ENCODE data around the gene NMT2.
A peak's percentile ranks its signal among the peaks of the same experiment; 100 is the strongest.

NMT2 gene

DNA sequence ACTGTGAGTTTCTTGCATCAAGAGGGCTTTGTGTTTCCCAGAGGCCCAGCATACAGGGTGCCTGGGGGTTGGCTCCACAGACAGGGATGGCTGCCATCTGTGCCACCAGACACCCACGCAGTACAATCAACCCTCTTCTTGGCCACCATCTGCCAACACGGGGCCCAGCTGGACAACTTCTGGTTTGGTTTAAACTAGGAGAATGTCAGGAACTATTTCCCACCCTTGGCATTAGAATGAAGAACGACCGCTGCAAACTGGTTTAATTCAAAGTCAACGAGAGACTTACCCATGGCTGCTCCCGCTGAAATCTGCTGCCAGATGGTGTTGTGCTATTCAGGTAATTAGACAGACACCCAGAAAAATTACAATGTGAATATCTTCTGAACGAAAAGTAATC is 27.8 kb downstream of the NMT2 start:
- no peak for DNase-seq

DNA sequence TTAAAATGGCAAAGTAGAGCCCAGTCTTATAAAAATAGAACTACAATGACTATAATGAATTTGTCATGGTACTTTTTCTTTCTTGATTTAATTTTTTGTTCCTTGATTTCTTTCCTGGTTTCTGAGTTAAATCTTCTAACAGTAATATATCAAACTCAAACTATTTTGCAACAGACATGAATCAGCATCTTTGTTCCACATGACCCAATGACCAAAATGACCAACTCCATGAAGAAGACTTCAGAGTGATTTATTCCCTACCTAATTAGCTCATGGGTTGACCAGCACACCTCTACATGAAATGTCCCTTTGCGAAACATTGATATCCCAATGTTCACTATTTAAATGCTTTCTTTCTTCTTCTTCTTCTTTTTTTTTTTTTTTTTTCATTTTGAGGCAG is 30.9 kb downstream of the NMT2 start:
- DNase-seq: no peak

DNA sequence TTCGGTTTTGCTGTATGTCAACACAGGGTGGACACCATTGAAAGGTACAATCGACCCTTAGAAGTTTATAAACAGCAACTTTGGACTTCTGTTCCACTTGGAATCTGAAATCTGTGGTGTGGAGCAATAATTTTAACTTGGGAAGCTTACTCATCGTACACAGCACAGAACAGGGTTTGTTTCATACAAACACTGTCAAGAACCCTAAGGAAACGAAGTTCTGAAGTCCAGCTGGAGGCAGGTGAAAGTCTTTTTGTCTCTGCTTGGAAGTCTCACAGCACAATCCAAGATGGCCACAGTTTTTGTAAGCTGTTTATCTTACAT is 31.5 kb downstream of the NMT2 start:
- no peak for DNase-seq

DNA sequence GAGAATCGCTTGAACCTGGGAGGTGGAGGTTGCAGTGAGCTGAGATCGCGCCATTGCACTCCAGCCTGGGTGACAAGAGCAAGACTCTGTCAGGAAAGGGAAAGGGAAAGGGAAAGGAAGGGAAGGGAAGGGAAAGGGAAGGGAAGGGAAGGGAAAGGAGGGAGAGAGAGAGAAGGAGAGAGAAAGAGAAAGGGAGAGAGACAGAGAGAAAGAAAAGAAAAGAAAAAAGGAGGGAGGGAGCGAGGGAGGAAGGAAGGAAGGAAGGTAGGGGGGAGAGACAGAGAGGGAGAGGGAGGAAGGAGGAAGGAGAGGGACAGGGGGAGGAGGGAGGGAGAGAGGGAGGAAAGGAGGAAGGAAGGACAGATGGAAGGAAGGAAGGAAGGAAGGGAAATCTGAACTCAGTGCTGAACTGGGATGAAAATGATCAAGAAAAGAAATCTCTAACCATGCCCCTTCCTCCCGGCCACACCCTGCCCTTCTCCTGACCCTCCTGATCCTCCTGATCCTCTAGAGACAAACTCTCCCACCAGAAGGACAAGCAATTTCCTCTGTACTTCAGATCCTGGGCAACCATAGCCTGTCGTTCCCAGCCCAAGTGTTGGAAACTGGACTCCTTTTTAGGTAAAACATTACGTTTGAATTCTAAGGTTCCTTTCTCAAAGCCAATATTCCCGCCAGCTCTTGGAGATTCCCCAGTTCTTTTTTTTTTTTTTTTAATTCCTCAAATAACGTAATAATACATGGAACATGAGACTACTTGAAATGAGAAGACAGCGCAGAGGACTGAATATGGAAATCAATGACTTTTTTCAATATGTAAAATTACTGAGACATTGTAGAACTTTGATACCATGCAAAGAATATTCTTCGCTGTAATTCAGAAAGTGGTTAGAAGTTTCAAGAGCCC is 32.1 kb downstream of the NMT2 start:
- no peak for DNase-seq

DNA sequence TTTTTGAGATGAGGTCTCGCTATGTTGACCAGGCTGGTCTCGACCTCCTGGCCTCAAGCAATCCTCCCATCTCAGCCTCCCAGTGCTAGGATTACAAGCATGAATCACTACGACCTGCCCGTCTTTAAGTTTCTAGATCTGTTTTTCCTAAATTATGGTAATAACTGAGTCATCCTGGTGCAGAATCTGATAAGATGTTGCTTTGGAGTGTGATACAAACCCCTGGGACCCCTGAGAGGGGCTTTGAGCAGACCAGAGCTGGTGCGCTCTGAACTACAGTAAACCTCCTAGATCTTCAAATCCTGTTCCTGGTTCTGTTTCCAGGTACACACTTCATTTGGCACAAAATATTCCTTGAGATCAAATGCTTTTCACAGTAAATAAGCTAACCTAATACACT is 37.2 kb downstream of the NMT2 start:
- no peak for DNase-seq

DNA sequence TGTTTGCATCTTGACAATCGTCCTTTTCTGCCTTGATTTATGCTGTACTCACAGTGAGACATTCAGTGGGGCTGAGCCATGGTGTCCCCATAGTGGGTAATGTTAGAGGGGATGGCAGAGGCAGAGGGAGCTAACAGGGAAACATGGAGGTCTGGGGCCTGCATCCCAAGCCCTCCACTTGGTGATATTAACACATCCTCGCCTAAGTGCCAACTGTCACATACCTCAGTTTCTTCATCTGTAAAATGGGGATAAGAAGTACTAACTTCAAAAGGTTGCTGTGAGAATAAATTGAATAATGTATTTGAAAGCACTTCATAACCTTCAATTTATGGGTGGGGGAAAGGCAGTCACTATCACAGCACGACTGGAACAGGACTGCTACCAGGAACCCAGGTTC is 43.6 kb downstream of the NMT2 start:
- no peak for DNase-seq

DNA sequence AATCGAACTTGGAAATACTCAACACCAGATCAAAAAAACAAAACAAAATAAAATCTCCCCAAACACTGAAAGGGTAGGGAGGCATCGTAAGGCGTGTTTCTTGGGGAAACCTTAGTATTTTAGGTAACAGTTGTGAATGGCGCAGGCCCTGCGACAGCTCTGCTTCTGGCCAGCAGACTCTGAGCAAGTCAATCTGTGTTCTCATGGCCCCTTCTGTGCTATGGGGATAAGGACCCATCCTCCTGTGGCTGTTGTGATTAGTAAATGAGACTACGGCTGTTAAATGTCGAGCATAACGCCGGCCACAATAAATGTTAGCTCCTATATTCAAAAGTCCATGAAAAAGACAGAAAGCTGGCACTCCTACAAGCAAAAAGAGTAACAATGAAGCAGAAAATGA is 44.3 kb downstream of the NMT2 start:
- no peak for DNase-seq

DNA sequence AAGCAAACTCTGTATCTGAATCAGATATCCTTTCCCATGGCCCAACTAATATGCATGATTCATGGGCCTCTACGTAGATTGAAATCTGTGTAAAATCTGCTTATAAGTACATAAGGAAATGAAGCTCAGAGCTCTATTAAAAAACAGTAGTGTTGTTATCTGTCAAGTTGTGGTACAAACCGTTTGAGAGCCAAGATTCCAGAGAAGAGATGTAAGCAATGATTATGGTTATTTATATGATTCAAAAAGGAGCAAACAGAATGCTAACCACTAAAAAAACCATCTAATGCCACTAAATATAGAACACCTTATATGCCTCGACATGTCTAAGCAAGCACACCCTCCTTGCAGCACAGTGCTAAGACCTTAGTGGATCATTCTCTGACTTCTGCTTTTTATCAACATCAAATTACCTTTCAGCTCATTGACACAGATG is 44.7 kb downstream of the NMT2 start:
- DNase-seq: no peak

DNA sequence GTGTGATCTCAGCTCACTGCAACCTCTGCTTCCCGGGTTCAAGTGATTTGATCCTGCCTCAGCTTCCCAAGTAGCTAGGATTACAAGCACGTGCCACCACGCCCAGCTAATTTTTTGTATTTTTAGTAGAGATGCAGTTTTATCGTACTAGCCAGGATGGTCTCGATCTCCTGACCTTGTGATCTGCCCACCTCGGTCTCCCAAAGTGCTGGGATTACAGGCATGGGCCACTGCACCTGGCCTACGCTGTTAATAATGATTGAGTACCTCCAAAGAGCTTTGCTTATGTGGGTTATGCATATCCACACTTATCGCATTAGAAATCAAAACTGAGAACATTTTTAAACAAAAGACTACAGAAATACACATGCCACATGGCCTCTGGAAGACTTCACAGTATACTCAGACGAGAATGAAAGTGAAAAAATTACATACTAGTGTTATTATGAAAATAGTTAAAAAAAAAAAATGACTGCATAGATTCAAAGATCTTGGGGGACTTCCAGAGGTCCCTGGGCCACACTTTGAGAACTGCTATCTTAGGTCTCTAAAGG is 45.9 kb downstream of the NMT2 start:
- no peak for DNase-seq

DNA sequence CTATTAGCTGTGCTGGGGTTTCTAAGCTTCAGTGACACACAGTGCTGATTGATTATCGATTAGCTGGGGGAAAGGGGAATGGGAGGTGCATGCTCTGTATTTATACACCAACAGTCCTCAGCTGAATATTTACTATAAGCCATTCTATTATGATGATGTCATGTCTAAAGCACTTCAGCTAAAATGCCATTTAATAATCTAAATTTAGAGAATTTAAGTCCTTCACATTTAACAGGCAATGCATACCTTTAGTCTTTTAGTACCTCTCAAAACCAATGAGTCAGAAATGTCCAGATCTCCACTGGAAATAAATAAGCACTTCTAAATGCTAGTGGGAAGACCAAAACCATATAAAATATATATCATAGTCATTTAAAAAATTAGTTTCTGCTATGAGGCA is 46.8 kb downstream of the NMT2 start:
- no peak for DNase-seq

DNA sequence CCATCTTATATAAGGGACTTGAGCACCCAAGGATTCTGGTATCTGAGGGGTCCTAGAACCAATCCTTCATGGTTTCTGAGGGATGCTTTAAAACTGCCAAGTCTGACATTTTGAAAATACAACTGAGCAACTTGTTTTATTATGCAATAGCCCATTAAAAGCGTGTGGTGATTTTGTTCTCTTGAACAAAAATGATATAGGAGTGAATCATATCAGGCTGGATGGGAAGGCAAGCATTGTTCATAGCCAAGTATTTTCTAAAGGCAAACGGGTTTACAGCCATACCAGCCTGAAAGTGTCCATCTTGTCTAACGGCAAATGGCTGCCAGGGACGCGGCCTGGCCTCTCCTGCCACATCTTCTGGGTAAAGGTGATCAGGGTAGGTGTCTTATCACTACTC is 48.0 kb downstream of the NMT2 start:
- no peak for DNase-seq

DNA sequence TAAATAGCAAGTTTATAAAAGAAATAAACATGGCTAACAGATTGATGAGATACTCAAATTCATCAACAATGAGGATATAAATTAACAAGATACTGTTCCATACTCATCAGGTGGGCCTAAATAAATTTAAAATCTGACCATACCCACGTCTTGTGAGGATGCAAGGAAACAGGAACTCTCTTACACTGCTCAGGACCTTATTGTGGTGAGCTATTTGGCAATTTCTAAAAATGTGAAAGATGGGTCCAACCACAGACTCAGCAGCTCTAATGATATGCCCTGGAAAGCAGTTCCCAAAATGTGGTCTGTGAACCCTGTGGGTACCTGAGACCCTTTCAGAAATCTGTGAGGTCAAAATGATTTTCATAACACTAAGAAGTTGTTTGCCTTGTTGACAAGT is 49.9 kb downstream of the NMT2 start:
- no peak for DNase-seq

DNA sequence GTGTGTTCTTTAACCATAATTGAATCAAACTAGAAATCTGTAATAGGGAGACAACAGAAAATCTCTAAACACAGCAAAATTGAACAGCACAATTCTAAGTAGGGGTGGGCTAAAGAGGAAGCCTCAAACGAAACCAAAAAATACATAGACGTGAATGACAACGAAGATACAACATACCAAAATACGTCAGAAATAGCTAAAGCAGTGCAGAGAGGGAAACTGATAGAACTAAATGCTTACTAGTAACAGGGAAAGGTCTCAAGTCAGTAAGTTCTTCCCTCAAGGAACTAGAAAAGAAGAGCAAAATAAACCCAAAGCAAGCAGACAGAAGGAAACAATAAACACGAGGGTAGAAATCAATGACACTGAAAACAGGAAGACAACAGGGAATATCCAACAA is 52.3 kb downstream of the NMT2 start:
- DNase-seq: no peak

DNA sequence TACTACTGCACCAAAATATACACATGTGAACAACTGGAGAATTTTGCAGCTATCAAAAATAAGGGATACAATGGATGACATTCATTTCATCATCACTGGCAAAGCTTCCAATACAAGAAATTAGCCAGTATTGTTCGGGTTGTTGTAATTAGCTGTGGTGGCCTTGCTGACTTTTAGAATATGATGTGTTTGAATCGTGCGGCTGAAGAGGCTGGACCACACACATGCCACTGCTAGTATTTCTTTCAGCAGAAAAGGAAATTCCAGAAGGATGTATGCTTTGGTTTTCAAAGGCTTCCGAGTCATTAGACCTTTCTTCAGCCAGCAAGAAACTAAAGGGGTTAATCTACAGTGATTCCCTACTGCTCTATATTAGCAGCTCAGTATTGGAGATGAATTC is 54.7 kb downstream of the NMT2 start:
- DNase-seq: no peak

DNA sequence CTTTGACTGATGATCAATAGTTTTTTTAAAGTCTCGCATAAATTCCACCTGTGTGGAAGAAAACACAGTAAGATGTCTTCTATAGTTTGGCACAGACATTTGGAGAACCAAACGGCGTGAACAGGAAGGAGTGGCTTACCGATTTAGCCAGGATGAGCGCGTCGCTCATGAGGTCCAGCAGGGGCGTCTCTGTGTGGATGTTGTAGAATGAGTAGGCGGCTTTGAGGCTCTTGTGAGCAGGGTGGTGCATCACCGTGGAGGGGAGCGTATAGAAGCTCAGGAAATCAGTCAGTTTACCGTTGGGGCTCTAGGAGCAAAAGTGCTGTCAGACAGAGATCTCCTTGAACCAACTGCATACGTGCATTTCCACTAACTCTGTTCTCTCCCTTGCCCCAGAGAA is 55.8 kb downstream of the NMT2 start:
- no peak for DNase-seq

DNA sequence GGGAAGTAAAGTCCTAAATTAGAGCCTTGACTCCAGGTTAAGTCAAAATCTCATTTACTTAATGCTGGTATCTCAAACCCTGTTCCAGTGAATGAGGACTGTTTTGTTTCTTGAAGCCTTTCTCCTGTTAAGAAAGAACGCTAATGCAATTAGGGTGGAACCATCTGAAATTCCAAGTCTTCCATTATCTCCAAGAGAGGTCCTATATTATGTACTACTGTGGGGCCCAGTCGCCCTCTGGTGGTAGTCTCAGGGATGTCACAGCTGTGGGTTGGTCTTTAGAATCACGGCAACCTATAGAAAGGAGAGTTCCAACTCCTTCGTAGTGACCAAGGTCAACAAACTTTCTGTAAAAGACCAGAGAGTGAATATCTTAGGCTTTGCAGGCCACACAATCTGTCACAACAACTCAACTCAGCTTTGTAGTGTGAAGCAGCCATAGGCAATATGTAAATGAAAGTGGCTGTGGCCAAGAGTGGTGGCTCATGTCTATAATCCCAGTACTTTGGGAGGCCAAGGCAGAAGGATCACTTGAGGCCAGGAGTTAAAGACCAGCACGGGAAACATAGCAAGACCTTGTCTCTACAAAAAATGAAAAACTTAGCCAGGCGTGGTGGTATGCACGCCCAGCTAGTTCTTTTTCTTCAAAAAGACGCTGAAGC is 62.0 kb downstream of the NMT2 start:
- DNase-seq: peak; percentile 73

DNA sequence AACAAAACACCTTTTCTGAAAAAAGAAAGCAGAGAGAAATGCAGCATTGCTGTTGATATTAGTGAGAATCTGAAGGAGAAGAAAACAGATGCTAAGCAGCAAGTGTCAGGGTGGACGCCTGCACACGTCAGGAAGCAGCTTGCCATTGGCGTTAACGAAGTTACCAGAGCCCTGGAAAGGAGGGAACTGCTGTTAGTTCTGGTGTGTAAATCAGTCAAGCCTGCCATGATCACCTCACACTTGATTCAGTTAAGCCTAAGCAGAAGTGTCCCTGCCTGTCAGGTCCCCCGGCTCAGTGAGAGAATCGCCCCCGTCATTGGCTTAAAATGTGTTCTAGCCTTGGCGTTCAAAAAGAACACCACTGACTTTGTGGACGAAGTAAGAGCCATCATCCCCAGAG is 65.0 kb downstream of the NMT2 start:
- no peak for DNase-seq

DNA sequence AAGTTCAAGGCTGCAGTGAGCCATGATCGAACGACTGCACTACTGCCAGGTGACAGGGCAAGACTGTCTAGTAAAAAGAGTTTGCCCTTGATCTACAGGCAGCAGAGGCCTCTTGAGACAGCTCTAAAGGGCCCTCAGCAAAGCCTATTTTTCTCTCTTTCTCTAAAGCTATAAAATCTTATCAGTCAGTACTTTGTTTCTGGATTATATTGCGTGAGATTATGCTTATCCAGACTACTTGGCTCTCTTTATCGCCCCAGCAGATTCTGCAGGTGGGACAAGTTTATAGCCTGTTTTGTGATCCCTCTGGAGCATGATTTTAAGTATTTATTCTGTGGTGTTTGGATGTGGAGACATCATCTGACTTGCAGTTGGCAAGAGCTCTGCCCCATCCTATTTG is 68.6 kb downstream of the NMT2 start:
- DNase-seq: no peak

DNA sequence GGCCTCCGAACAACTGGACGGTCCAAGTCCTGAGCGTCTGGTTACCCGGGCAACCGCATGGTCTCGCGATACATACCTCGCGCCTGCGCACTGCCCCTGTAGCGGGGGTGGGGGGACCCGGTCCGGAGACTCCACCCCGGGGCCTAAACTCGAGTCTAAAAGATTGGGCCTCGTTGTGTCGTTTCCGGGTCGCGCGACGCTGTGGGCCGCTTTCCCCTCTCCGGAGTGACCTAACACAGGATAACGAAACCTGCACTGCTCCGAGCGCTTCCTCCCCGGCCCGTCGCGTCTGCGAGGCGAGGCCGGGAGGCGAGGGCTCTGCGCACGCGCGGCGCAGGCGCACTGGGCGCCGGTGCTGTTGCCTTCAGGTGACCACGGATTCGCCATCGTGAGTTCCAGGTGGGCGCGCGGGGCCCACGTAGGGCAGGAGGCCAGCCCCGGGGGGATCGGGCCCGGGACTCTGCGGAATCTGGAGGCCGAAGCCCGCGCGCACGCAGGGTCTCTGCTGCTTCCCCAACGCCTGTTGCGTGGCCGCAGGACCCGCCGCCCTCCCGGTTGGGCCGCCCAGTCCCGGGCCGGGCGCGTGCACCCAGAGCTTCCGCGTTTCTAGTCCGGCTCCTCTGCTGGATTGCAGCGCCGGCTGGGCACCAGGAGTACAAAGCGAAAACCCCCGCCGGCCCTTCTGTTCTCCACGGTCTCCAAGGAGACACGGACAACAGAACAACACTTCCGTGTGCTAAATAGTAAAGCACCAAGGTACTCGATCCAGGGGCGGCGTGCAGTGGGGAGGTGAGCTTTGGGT is 71.3 kb downstream of the NMT2 start, which contains the start of gene RPP38:
Gene RPP38 (plus strand): TSS at position 345 of the 802 bp plus-strand sequence. CDS start 5,960 bp downstream, outside the sequence.
- peak; percentile 95 for DNase-seq

DNA sequence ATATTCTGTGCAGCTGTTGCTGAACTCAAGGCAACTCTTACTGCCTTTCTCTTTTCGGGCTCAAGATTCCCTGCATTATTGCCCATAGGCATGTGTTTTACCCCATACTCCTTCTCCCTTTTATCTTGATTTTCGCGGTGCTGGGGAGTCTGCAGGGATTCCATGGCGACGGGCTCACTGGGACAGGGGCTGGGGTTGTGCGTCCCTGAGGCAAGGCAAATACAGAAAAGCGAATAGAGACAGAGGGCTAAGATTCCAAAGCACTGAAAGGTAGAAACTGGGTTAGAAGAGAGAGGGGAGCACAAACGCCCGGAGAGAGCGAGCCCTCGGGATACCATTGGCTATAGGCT is 71.9 kb downstream of the NMT2 start:
- DNase-seq: no peak

DNA sequence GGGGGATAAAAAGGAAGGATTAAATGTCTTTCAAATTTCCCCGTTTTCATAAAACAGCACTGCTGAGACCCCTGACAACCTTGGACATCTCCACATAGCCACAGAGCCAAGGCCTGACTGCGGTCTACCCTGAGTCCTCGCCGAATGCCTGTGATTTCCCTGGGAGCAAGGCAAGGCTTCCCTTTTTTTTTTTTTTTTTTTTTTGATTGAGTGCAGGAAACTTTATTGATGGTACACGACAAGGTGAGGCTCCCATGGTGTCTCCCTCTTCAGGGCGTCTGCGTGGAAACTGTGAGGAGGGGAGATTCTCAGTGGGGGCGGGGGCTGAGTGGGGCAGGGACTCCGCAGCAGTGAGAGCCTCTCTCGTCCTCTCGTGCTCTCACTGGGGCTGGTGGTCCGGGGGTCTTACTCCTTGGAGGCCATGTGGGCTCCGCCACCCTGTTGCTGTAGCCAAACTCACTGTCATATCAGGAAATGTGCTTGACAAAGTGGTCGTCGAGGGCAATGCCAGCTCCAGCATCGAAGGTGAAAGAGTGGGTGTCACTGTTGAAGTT is 75.6 kb downstream of the NMT2 start:
- no peak for DNase-seq

DNA sequence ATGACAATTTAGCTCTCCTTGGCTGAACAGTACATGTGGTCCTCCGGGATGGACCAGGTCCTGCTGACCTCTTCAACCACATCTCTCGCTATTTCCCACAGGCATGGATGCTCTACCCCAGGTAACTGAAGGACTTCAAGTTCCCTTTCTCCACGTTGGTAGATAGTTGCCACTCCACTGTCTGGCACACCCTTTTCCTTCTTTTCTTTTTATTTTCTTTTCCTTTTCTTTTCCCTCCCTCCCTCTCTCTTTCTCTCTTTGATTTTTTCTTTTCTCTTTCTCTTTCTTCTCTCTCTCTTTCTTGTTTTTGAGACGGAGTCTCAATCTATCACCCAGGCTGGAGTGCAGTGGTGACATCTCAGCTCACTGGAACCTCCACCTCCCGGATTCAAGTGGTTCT is 77.1 kb downstream of the NMT2 start:
- no peak for DNase-seq

Measured in RPMI8226 (cell line).